ENCODE data around the gene PTK6. TPM values are rescaled to one million over a fixed set of nuclear protein-coding genes. Genes with fewer than 3 reads are reported as not detected.
"Not testable (repeated sequence)": the region's sequence is repeated elsewhere in the genome, so short reads cannot be mapped to it uniquely, and the experiment has no call there.

Gene PTK6
- total and polyA plus RNA-seq, 2 donors, result 2.8 to 3.4 TPM

DNA sequence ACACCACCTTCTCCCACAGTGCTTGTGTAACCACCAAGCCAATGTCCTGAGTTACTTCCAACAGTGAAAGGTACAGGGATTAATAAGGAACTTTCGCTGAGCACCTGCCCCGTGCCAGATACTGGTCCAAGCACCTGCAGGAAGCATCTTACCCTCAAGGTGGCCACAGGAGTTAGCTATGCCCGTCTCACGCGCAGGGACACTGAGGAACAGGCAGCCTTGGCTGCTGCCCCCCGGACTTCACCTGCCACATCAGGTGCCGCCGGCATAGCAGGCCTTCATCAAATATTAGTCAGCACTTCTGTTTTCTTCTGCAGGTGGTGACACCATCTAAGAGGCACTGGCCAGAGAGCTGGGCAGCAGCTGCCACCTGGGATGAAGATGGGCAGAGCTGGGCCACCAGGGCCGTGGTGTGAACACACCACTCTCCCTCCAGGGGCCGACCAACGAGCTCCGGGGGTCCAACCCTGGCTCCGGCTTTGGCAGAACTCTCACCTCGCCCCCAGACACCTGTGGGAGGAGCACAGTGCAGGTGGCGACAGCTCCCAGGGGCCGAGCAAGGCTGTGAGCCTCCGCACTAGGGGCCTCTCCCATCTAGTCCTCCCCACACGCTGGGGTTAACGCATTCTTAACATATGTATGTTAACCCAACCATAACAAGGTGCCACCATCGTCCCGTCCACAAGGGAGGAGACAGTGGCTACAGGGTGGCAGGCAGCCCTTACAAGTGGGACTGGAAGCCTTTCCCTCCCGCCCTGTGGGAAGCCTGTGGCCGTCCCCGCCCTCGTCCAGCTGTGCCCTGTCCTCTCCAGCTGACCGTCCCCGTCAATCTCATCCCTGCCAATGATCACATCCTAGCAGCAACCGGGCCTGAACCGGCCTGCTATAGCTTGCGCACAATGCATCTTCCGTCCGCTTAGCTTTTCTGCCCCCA, 19.5 kb downstream of the PTK6 start:
- Histone ChIP-seq H3K4me3 (ENCODE audit: low read depth, low read length) (no peak overlapping the region), H3K27ac (ENCODE audit: low read depth) (no peak overlapping the region), H3K4me1 (ENCODE audit: insufficient read depth) (peaks cover 1% of the 10 kb centered on the region), H3K36me3 (ENCODE audit: insufficient read depth) (no peaks in the 10 kb centered on the region)
- DNase-seq (ENCODE audit: extremely low spot score), result no peak
- 94% methylated on average over 32 of the region's 32 CpGs for WGBS

DNA sequence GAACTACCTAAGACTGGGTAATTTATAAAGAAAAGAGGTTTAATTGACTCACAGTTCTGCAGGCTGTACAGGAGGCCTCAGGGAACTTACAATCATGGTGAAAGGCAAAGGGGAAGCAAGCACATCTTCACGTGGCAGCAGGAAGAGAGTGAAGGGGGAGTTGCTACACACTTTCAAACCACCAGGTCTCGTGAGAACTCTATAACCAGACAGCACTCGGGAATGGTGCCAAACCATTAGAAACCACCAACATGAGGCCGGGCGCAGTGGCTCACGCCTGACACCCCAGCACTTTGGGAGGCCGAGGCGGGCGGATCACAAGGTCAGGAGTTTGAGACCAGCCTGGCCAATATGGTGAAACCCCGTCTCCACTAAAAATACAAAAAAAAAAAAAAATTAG, 22.7 kb downstream of the PTK6 start:
- H3K4me3 ChIP-seq (ENCODE audit: low read depth, low read length); H3K27ac ChIP-seq (ENCODE audit: low read depth); DNase-seq (ENCODE audit: extremely low spot score); H3K4me1 ChIP-seq (ENCODE audit: insufficient read depth); H3K36me3 ChIP-seq (ENCODE audit: insufficient read depth): not testable (repeated sequence)
- 77% methylated on average over 10 of the region's 10 CpGs for WGBS

DNA sequence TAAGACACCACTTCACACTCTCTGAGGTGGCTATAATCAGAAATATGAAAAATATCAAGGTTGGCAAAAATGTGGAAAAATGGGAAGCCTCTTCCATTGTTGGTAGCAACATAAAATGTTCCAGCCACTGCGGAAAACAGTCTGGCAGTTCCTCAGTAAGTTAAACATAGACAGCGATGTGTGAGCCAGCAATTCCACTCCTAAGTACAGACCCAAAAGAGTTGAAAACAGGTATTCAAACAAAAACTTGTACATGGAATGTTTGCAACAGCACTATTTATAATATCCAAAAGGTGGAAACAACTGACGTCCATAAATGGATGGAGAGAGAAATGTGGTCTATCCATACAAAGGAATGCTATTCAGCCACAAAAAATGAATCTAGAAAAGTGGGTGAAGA, 24.0 kb downstream of the PTK6 start:
- Histone ChIP-seq H3K36me3 (ENCODE audit: insufficient read depth) (no peaks in the 10 kb centered on the region), H3K4me3 (ENCODE audit: low read depth, low read length) (no peak overlapping the region), H3K27ac (ENCODE audit: low read depth) (no peak overlapping the region), H3K4me1 (ENCODE audit: insufficient read depth) (no peaks in the 10 kb centered on the region)
- no peak for DNase-seq (ENCODE audit: extremely low spot score)
- WGBS, result 87% methylated on average over 3 of the region's 3 CpGs

DNA sequence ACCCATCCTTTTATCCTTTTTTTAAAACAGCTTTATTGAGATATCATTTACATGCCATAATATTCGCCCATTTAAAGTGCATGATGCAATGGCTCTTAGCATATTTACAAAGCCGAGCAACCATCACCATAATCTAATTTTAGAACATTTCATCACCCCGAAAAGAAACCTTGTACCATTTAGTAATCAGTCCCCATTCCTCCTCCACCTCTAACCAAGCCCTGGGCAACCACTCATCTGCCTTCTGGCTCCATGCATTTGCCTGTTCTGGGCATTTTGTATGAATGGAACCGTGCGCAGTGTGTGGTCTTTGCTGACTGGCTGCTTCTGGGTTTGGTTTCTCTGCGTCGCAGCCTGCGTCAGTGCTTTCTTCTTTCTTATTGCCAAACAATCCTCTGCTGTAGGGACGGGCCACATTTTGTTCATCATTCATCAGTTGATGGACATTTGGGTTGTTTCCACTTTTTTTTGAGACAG, 28.1 kb downstream of the PTK6 start:
- Histone ChIP-seq H3K27ac (ENCODE audit: low read depth) (no peak overlapping the region), H3K4me3 (ENCODE audit: low read depth, low read length) (no peak overlapping the region), H3K4me1 (ENCODE audit: insufficient read depth) (no peaks in the 10 kb centered on the region), H3K36me3 (ENCODE audit: insufficient read depth) (no peaks in the 10 kb centered on the region)
- DNase-seq (ENCODE audit: extremely low spot score), result no peak
- WGBS, result 89% methylated on average over 9 of the region's 9 CpGs

DNA sequence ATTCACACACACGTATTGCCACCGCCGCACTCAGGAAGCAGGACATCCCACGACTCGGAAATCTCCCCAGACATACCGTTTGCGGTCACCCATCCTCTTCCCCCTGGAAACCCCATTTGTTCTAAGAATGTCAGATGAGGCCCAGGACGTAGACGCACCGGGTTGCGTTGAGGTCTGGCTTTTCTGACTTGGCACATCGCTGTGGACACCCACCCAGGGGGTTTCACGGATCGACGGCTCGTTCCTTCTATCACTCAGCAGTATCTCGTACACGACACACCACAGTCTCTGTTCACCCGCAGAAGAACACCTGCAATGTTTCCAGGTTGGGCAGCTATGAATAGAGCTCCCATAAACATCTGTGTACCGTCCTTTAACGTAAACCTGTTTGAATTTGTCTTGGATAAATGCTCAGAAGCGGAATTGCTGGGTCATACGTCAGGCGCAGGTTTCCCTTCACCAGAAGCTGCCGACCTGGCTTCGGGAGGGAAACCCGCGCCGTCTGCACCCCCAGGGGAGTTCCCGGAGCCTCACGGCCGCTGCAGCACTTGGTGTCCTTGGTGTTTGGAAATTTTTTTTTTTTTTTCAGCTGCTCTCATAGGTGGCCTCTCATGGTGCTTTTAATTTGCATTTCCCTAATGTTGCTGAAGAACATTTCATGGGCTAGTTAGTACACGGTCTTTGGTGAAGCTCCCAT, 29.0 kb downstream of the PTK6 start:
- Histone ChIP-seq H3K4me3 (ENCODE audit: low read depth, low read length) (no peak overlapping the region), H3K36me3 (ENCODE audit: insufficient read depth) (no peaks in the 10 kb centered on the region), H3K27ac (ENCODE audit: low read depth) (no peak overlapping the region), H3K4me1 (ENCODE audit: insufficient read depth) (no peaks in the 10 kb centered on the region)
- DNase-seq (ENCODE audit: extremely low spot score), result no peak
- 87% methylated on average over 33 of the region's 33 CpGs for WGBS

DNA sequence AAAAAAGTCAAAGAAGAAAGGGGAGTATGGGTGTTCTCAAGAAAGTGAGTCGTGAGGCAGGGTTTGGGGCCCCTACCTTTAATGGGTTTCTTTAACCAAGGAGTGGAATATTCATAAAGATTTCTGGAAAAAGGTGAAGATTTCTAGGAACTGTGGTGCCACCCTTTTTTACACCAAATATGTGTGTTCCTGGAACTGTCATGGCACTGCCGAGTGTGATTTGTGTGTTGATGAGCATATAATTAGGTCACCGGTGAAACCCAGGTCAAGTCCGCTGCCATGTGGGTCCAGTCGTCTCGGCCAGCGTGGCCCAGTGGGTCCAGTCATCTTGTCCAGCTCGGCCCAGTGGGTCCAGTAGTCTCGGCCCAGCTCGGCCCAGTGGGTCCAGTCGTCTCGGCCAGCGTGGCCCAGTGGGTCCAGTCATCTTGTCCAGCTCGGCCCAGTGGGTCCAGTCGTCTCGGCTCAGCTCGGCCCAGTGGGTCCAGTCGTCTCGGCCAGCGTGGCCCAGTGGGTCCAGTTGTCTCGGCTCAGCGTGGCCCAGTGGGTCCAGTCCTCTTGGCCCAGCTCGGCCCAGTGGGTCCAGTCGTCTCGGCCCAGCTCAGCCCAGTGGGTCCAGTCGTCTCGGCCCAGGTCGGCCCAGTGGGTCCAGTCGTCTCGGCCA, 30.0 kb downstream of the PTK6 start:
- Histone ChIP-seq H3K4me3 (ENCODE audit: low read depth, low read length) (no peak overlapping the region), H3K36me3 (ENCODE audit: insufficient read depth) (no peaks in the 10 kb centered on the region), H3K4me1 (ENCODE audit: insufficient read depth) (no peaks in the 10 kb centered on the region), H3K27ac (ENCODE audit: low read depth) (no peak overlapping the region)
- 93% methylated on average over 30 of the region's 30 CpGs for WGBS
- no peak for DNase-seq (ENCODE audit: extremely low spot score)

DNA sequence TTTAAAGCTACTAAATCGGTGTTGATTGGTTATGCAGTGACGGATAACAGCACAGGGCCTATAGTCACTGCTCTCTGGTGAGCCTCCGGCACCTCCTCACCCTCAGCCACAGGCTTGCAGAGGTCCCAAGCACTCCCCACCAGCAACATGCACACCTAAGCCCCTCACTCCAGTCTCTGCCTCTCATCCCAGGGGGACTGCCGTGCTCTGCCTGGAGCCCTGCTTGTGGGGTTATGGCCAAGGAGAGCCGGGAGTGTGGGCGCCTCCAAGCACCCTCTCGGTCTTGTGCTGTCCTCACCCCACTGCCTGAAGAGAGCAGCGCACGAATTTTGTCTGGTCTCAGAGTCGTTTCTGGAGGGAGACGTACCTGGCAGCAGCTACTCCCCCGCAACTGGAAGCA, 31.5 kb downstream of the PTK6 start:
- DNase-seq (ENCODE audit: extremely low spot score), result no peak
- Histone ChIP-seq H3K36me3 (ENCODE audit: insufficient read depth) (no peaks in the 10 kb centered on the region), H3K4me3 (ENCODE audit: low read depth, low read length) (no peak overlapping the region), H3K27ac (ENCODE audit: low read depth) (no peak overlapping the region), H3K4me1 (ENCODE audit: insufficient read depth) (no peaks in the 10 kb centered on the region)
- WGBS, result 83% methylated on average over 12 of the region's 12 CpGs

DNA sequence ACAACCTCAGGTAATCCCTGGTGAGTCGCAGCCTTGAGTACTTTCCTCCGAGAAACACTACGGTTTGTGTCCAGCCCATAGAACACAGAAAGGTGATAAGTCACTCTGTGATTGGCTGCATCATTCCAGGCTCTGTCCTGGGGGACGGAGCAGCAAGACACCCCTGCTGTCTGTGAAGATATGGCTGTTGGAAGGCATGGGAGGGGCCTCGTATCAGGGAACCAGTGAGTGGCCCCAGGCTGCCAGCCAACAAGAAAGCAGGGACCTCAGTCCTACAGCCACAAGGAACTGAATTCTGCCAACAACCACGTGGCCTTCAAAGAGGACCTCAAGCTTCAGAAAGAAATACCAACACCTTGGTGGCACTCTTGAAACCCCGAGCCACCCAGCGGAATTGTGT, 31.9 kb downstream of the PTK6 start:
- Histone ChIP-seq H3K36me3 (ENCODE audit: insufficient read depth) (no peaks in the 10 kb centered on the region), H3K4me3 (ENCODE audit: low read depth, low read length) (no peak overlapping the region), H3K4me1 (ENCODE audit: insufficient read depth) (no peaks in the 10 kb centered on the region), H3K27ac (ENCODE audit: low read depth) (no peak overlapping the region)
- 80% methylated on average over 8 of the region's 8 CpGs for WGBS
- no peak for DNase-seq (ENCODE audit: extremely low spot score)

DNA sequence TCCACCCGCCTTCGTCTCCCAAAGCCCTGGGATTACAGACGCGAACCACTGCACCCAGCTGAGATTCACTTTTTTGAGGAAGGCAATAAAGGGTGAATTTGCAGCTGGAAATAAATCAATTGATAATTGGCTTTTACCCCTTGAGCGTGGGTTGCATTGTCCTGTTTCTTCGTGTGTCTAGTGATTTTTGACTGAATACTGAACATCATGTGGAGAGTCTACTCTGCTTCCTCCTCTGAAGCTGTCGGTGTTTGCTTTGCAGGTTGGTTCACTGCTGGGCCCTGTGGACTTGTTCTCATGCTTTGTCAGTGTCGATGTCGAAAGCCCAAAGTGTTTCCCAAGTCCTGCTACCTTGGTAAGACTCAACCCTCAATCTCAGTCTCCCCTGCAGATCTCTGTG, 32.5 kb downstream of the PTK6 start:
- DNase-seq (ENCODE audit: extremely low spot score), result no peak
- no peaks in the 10 kb centered on the region for H3K36me3 ChIP-seq (ENCODE audit: insufficient read depth)
- 88% methylated on average over 9 of the region's 9 CpGs for WGBS
- H3K4me3 ChIP-seq (ENCODE audit: low read depth, low read length), result no peak overlapping the region
- H3K27ac ChIP-seq (ENCODE audit: low read depth), result no peak overlapping the region
- no peaks in the 10 kb centered on the region for H3K4me1 ChIP-seq (ENCODE audit: insufficient read depth)

DNA sequence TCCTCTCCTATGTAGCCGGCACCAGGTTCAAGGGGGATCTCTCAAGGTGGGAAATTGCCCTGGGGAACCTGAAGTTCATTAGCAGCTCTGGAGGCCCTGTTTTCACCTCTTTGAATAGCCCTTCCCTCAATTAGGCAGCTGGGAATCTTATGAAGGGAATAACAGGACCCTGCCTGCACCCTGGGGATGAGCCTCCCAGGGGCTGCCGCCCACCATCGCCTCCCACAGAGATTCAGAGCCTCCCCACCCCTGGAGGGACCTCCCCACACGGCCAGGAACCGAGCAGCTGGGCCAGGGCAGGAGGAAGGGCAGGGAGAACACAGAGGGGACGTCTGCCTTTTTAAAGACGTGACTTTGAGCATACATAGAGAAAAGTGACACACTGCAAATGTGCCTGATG, 33.7 kb downstream of the PTK6 start:
- 34% methylated on average over 7 of the region's 7 CpGs for WGBS
- Histone ChIP-seq H3K27ac (ENCODE audit: low read depth) (no peak overlapping the region), H3K4me3 (ENCODE audit: low read depth, low read length) (no peak overlapping the region), H3K4me1 (ENCODE audit: insufficient read depth) (no peaks in the 10 kb centered on the region), H3K36me3 (ENCODE audit: insufficient read depth) (no peaks in the 10 kb centered on the region)
- no peak for DNase-seq (ENCODE audit: extremely low spot score)

DNA sequence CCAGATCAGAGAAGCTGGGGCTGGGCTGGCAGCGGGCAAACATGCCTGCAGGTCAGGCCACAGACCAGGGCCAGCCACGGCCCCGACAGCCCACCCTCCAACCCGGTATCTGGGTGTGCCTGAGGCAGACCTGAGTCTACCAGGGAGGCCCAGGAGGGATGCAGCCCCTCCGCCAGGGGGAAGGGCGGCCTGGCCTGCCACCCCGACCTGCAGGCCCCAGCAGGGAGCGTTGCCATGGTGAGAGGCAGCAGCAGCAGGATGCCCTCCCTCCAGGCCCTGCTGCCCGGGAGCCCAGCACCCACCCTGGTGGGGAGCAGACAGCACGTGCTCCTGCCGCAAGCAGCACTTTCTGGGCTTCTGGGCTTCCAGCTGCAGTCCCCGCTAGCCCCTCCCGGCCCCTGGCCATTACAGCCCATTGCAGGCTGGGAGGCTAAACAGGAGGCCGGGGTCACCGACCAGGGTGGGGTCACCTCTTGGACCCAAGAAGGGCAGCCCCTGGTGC, 34.5 kb downstream of the PTK6 start:
- no peaks in the 10 kb centered on the region for H3K36me3 ChIP-seq (ENCODE audit: insufficient read depth)
- 56% methylated on average over 15 of the region's 15 CpGs for WGBS
- H3K4me1 ChIP-seq (ENCODE audit: insufficient read depth), result no peaks in the 10 kb centered on the region
- DNase-seq (ENCODE audit: extremely low spot score), result no peak
- no peak overlapping the region for H3K4me3 ChIP-seq (ENCODE audit: low read depth, low read length)
- no peak overlapping the region for H3K27ac ChIP-seq (ENCODE audit: low read depth)

DNA sequence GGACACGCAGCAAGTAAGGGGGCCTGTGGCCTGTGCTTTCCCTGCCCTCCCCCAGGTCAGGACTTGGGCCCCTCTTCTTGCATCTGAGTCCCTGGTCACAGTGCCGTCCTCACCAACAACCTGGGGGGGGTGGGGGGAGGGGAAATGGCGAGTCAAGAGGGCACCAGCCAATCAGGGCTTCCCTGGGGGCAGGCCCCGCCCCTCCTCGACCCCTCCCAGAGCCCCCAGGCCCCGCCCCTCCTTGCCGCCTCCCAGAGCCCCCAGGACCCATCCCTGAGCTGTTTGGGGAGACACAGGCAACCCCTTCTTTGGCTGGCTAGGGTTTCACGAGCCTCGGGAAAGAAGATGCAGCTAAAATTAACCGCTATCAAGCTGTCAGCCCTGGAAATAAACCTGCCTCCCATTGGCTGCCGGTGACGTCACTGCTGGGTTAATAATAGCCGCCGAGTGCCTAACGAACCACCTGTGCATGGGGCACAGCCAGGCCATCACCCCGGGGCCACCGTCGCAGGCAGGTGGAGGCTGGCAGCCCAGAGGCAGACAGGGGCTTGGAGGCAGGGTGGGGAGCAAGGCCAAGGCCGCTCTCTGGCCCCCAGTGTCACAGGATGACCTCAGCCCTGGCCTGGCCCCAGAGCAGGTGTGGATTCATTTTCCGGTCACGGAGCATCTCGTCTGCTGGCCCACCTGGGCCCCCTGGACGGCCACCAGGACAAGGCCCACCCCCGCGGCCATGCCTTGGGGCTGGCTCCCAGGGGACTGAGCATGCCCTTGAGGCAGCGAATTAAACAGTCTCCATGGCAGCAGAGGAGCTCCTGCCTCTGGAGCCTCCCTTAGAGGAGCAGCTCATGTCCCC, 35.1 kb downstream of the PTK6 start:
- DNase-seq (ENCODE audit: extremely low spot score), result no peak

More for the DNA sequence above, 35.1 kb downstream of the PTK6 start:
- H3K4me3 ChIP-seq (ENCODE audit: low read depth, low read length), result no peak overlapping the region
- H3K4me1 ChIP-seq (ENCODE audit: insufficient read depth), result no peaks in the 10 kb centered on the region
- no peak overlapping the region for H3K27ac ChIP-seq (ENCODE audit: low read depth)
- H3K36me3 ChIP-seq (ENCODE audit: insufficient read depth), result no peaks in the 10 kb centered on the region
- 21% methylated on average over 26 of the region's 26 CpGs for WGBS

All from urinary bladder (tissue), 4 donors.